ENCODE measurements around the gene NPR3. TPM values are rescaled to one million over a fixed set of nuclear protein-coding genes. Genes with fewer than 3 reads are reported as not detected.

The NPR3 gene
- total and polyA plus RNA-seq, 3 donors from 2014 or later, result 2.8 to 3.9 (median 3.2) TPM

GRCh38 chr5:32734827-32735378, 23.8 kb downstream of the NPR3 start:
- Histone ChIP-seq H3K4me3 (no peak overlapping the region), H3K4me1 (no peaks in the 10 kb centered on the region), H3K27ac (no peak overlapping the region), H3K9me3 (no peaks in the 10 kb centered on the region), H3K27me3 (no peaks in the 10 kb centered on the region), H3K36me3 (ENCODE audit: low read depth, missing control alignments) (no peaks in the 10 kb centered on the region)
- WGBS, 2 donors, result 80 to 86% methylated on average over 8 of the region's 8 CpGs
- TF ChIP-seq, protein P1, sequence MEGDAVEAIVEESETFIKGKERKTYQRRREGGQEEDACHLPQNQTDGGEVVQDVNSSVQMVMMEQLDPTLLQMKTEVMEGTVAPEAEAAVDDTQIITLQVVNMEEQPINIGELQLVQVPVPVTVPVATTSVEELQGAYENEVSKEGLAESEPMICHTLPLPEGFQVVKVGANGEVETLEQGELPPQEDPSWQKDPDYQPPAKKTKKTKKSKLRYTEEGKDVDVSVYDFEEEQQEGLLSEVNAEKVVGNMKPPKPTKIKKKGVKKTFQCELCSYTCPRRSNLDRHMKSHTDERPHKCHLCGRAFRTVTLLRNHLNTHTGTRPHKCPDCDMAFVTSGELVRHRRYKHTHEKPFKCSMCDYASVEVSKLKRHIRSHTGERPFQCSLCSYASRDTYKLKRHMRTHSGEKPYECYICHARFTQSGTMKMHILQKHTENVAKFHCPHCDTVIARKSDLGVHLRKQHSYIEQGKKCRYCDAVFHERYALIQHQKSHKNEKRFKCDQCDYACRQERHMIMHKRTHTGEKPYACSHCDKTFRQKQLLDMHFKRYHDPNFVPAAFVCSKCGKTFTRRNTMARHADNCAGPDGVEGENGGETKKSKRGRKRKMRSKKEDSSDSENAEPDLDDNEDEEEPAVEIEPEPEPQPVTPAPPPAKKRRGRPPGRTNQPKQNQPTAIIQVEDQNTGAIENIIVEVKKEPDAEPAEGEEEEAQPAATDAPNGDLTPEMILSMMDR (IDR thresholded peaks at IDR 0.05), result no peak
- TF ChIP-seq POLR2A (IDR thresholded peaks at IDR 0.05), result no peak
- intact Hi-C loops (cut with DNase I; ENCODE audit: low total_unique reads), result no loop called here
- no peak for DNase-seq

DNA sequence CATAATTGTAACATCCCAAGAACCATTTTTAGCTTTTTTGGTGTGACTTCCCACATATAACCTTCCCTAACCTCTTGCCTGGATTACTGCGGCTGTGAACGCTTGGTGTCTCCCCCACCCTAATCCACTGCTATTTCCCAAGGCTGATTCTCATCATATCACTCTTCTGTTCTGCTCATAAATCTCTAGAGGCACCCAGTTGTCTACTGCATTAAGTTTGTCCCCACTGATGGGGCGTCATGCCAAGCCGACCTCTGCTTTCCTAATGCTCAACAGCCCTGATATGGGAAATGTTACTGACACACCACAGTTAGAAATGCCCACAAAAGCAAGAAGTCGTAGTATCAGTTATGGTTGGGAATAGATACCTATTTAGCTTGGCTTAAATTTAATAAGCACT, 24.4 kb downstream of the NPR3 start:
- Histone ChIP-seq H3K9me3 (no peaks in the 10 kb centered on the region), H3K36me3 (ENCODE audit: low read depth, missing control alignments) (no peaks in the 10 kb centered on the region), H3K4me1 (no peaks in the 10 kb centered on the region), H3K27ac (no peak overlapping the region), H3K27me3 (no peaks in the 10 kb centered on the region), H3K4me3 (no peak overlapping the region)
- TF ChIP-seq, protein P1 (IDR thresholded peaks at IDR 0.05), result no peak
- no peak for TF ChIP-seq POLR2A (IDR thresholded peaks at IDR 0.05)
- WGBS, 2 donors, result 80 to 88% methylated on average over 5 of the region's 5 CpGs
- DNase-seq, result no peak
- intact Hi-C loops (cut with DNase I; ENCODE audit: low total_unique reads), result no loop called here

DNA sequence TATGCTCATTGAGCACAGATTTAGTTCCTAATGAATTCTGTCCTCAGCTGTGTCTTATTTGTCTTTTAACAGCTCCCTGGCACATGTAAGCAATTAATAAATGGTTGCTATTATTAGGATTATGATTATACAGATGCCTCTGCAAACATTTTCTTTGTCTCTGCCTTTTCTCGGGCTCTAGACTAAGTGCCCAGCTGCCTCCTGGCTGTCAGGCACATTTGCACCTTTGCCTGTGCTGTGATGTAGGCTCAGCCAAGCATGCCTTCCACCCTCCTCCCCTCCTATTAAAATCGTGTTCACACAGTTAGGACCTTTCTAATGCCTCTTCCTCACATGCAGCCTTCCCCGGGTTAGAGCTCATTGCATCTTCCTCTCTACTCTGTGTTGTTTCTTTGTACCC, 25.7 kb downstream of the NPR3 start:
- intact Hi-C loops (cut with DNase I; ENCODE audit: low total_unique reads), result no loop called here
- H3K27ac ChIP-seq, result no peak overlapping the region
- TF ChIP-seq, protein P1 (IDR thresholded peaks at IDR 0.05), result no peak
- H3K4me1 ChIP-seq, result no peaks in the 10 kb centered on the region
- H3K4me3 ChIP-seq, result no peak overlapping the region
- no peaks in the 10 kb centered on the region for H3K27me3 ChIP-seq
- no peaks in the 10 kb centered on the region for H3K9me3 ChIP-seq
- no peaks in the 10 kb centered on the region for H3K36me3 ChIP-seq (ENCODE audit: low read depth, missing control alignments)
- DNase-seq, result no peak
- WGBS, 2 donors, result 77 to 79% methylated on average over 3 of the region's 3 CpGs

DNA sequence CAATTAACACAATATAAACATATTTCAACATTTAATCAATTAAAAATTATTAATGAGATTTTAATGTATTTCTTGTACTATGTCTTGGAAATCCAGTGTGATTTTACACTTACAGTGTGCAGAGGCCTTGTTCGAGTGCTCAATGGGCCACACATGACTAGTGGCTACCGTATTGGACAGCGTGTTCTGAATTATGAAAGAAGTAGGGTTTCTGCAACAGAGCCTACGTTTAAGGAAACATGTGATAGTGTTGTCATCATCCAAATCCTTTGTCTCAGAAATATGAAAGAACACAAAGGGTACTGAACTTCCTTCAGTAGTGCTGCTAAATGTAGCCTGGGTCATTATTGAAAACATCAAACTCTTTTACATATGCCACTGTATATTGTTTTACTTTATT, 29.5 kb downstream of the NPR3 start:
- no peak for DNase-seq
- intact Hi-C loops (cut with DNase I; ENCODE audit: low total_unique reads), result no loop called here
- Histone ChIP-seq H3K27me3 (no peaks in the 10 kb centered on the region), H3K9me3 (no peaks in the 10 kb centered on the region), H3K4me3 (no peak overlapping the region), H3K27ac (no peak overlapping the region), H3K4me1 (no peaks in the 10 kb centered on the region), H3K36me3 (ENCODE audit: low read depth, missing control alignments) (no peaks in the 10 kb centered on the region)
- 88 to 91% methylated on average over 4 of the region's 4 CpGs for WGBS, 2 donors
- TF ChIP-seq, protein P1 (IDR thresholded peaks at IDR 0.05), result no peak
- TF ChIP-seq POLR2A (IDR thresholded peaks at IDR 0.05), result no peak

DNA sequence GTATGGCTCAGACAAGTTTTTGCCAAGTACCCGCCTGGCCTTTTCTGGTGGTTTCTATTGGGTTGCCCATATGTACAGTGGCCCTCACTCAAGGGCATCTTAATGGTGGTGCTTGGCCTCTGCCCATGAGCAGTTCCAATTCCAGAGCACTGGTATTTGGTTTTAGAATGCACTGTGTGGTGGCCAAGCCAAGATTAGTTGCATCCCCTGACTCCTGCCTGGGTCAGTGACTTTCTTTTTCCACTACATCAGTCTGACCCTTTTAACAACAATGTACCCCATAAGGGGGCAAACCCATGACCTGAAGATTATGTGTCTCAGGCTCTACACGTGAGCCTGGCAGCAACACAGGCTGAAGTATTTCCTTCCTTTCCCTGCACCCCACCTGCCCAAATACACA, 34.2 kb downstream of the NPR3 start:
- WGBS, 2 donors, result 56 to 68% methylated on average over 2 of the region's 2 CpGs

More for the DNA sequence above, 34.2 kb downstream of the NPR3 start:
- Histone ChIP-seq H3K9me3 (no peaks in the 10 kb centered on the region), H3K4me3 (no peak overlapping the region), H3K27ac (no peak overlapping the region), H3K4me1 (no peaks in the 10 kb centered on the region), H3K27me3 (no peaks in the 10 kb centered on the region), H3K36me3 (ENCODE audit: low read depth, missing control alignments) (no peaks in the 10 kb centered on the region)
- no peak for DNase-seq
- intact Hi-C loops (cut with DNase I; ENCODE audit: low total_unique reads), result no loop called here
- no peak for TF ChIP-seq POLR2A (IDR thresholded peaks at IDR 0.05)
- TF ChIP-seq, protein P1 (IDR thresholded peaks at IDR 0.05), result no peak
